Measurements from ENCODE around the gene CSAG2.
"Not testable (repeated sequence)": the region's sequence is repeated elsewhere in the genome, so short reads cannot be mapped to it uniquely, and the experiment has no call there.

DNA sequence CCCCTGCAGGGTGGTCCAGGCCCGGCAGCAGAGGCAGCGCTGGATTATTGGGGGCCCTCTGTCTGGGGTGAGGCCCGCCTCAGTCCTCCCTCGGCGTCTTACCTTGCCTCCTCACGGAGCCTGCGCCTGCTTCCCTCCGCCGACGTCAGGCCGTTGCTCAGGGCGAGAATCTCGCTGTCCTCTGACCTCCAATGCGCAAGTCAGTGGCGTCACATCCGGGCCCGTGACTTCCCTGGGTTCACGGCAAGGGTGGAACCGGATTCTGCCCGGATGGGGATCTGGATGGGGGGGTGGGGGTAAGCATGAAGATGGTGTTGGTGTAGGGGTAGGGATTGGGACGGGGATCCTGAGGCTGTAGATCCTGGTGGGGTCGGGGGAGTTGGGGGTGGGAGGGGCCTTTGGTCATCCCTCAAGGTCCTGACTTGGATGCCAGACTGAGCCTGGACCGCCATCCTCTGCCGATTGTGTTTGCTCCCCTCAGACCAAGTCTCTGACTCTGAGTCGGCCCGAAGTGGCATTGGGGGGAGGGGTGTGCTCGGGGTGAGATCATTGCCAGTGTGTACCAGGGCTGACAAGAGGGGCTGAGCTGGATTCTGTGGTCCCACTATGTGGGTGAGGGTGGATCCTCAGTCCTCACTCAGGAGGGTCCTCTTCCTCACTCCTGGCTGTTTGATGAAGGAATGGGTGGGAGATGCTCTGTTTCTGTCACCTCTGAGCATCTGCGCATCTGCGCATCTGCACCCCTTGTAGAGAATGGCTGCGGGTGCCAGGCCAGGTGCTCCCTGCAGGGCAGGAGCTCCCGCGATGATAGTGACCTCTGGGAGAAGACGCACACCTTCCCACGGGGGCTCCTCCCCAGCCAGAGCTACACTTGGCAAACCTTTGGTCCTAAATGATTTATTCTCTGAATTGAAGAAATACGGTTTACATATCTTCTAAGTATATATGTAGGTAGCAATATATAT lies 44.9 kb upstream of the CSAG2 start, which contains the start of gene MAGEA2:
- TF ChIP-seq, protein P1, sequence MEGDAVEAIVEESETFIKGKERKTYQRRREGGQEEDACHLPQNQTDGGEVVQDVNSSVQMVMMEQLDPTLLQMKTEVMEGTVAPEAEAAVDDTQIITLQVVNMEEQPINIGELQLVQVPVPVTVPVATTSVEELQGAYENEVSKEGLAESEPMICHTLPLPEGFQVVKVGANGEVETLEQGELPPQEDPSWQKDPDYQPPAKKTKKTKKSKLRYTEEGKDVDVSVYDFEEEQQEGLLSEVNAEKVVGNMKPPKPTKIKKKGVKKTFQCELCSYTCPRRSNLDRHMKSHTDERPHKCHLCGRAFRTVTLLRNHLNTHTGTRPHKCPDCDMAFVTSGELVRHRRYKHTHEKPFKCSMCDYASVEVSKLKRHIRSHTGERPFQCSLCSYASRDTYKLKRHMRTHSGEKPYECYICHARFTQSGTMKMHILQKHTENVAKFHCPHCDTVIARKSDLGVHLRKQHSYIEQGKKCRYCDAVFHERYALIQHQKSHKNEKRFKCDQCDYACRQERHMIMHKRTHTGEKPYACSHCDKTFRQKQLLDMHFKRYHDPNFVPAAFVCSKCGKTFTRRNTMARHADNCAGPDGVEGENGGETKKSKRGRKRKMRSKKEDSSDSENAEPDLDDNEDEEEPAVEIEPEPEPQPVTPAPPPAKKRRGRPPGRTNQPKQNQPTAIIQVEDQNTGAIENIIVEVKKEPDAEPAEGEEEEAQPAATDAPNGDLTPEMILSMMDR (conservative IDR thresholded peaks at IDR 0.05; ENCODE audit: low read depth, low read length), result not testable (repeated sequence)
- TF ChIP-seq EZH2 (IDR thresholded peaks at IDR 0.05; ENCODE audit: borderline replicate concordance, low read depth, low read length, poor library complexity, severe bottlenecking), result not testable (repeated sequence)
